ENCODE results near the gene CPB1.

GRCh38 chr3:148852271-148852992 lies 24.8 kb downstream of the CPB1 start:
- TF ChIP-seq CTCF (IDR thresholded peaks at IDR 0.05; ENCODE audit: low read depth, low read length, poor library complexity, severe bottlenecking) (no peak), EZH2phosphoT487 (IDR thresholded peaks at IDR 0.05; ENCODE audit: borderline replicate concordance, low read length) (no peak)
